Esophagus squamous epithelium (tissue), 5 donors: ENCODE measurements around the gene CEACAM8. TPM values are rescaled to one million over a fixed set of nuclear protein-coding genes. Genes with fewer than 3 reads are reported as not detected.
"Not testable (repeated sequence)": the region's sequence is repeated elsewhere in the genome, so short reads cannot be mapped to it uniquely, and the experiment has no call there.

ENCODE experiments used
- DNase-seq: peaks from one replicate; lab custom pipeline; 2025; lab: John Stamatoyannopoulos, UW
- H3K27ac ChIP-seq, 4 donors: fragments of 200-600 bp; sonication (generic); one replicate each; pipeline ENCODE4 v1.5.1; 2016 to 2019; ENCODE audit warnings: mild to moderate bottlenecking in 1 of 4
- H3K27me3 ChIP-seq, 4 donors: fragments of 200-600 bp; sonication (generic); 1 replicate in 3 of 4; 2 replicates in 1 of 4; pipeline versions ENCODE4 v1.5.1 to v1.6.0; 2017 to 2021; ENCODE audit warnings: antibody characterized with exemption in 1 of 4
- H3K36me3 ChIP-seq, 3 donors: fragments of 200-600 bp; sonication (generic); one replicate each; pipeline ENCODE4 v1.5.1; 2016 to 2019
- H3K4me1 ChIP-seq, 3 donors: fragments of 200-600 bp; sonication (generic); one replicate each; pipeline ENCODE4 v1.5.1; 2017 to 2019
- H3K4me3 ChIP-seq, 4 donors: fragments of 200-600 bp; sonication (generic); 1 replicate in 3 of 4; 2 replicates in 1 of 4; pipeline ENCODE4 v1.5.1; 2016 to 2019; ENCODE audit warnings: mild to moderate bottlenecking in 2 of 4, moderate library complexity in 1 of 4
- H3K9me3 ChIP-seq, 3 donors: fragments of 200-600 bp; sonication (generic); one replicate each; pipeline ENCODE4 v1.5.1; 2016 to 2019
- CTCF ChIP-seq, 6 experiments: fragments of 450-650 bp in 4 of 6; fragments of 200-600 bp in 2 of 6; sonication (generic) in 2 of 6; IDR thresholded peaks; one replicate each; pipeline ENCODE4 v1.5.1; 2016 to 2019; ENCODE audit warnings: antibody characterized with exemption in 6 of 6, mild to moderate bottlenecking in 4 of 6, moderate library complexity in 4 of 6
- POLR2A ChIP-seq, 4 donors: fragments of 450-650 bp; IDR thresholded peaks; one replicate each; pipeline ENCODE4 v1.6.1; 2017; ENCODE audit warnings: antibody characterized with exemption in 4 of 4, mild to moderate bottlenecking in 4 of 4, moderate library complexity in 3 of 4
- WGBS, 2 donors: methylation state at CpG; one replicate each; pipeline ENCODE4 v1.1.5; 2018; 5-methylcytosine and 5-hydroxymethylcytosine counted together
- intact Hi-C: fragments of 100-400 bp; cut with DNase I; formaldehyde crosslinking; loops from one replicate; pipeline ENCODE4 v1.15.0; 2022
- total RNA-seq, 4 donors: library from RNA; depleted of rRNA; stranded (reverse); fragments of >200 nt; gene quantifications; one replicate each; pipeline ENCODE4 v1.1.0, GENCODE V29; 2016
- donor health status: DM: yes; HTN: yes; CAD: no.

CEACAM8 gene
- total RNA-seq, 4 donors from 2014 or later = not detected

GRCh38 chr19:42561512-42561911 lies 33.2 kb downstream of the CEACAM8 start:
- DNase-seq = no peak
- intact Hi-C loops = no loop called here
- no peak overlapping the region for H3K4me3 ChIP-seq
- H3K36me3 ChIP-seq = no peaks in the 10 kb centered on the region
- no peak for TF ChIP-seq CTCF (IDR thresholded peaks at IDR 0.05)
- no peak for TF ChIP-seq POLR2A (IDR thresholded peaks at IDR 0.05)
- WGBS, 2 donors = 86 to 100% methylated on average over 1 of the region's 2 CpGs
- H3K9me3 ChIP-seq = no peaks in the 10 kb centered on the region
- peaks cover 0 to 23% (median 5%) of the 10 kb centered on the region in 3 donors for H3K4me1 ChIP-seq
- no peak overlapping the region for H3K27ac ChIP-seq
- H3K27me3 ChIP-seq = peaks cover 0 to 19% (median 0%) of the 10 kb centered on the region in 4 donors

GRCh38 chr19:42560731-42561130 lies 34.0 kb downstream of the CEACAM8 start:
- Histone ChIP-seq H3K9me3 (no peaks in the 10 kb centered on the region), H3K27me3 (peaks cover 0 to 19% (median 0%) of the 10 kb centered on the region in 4 donors), H3K4me3 (no peak overlapping the region), H3K27ac (no peak overlapping the region), H3K36me3 (no peaks in the 10 kb centered on the region), H3K4me1 (peaks cover 0 to 23% (median 5%) of the 10 kb centered on the region in 3 donors)
- DNase-seq = no peak
- intact Hi-C loops = no loop called here
- TF ChIP-seq CTCF (IDR thresholded peaks at IDR 0.05) = no peak
- 78 to 89% methylated on average over 1 to 4 of the region's 4 CpGs for WGBS, 2 donors

GRCh38 chr19:42558450-42559150 lies 36.1 kb downstream of the CEACAM8 start:
- TF ChIP-seq CTCF (IDR thresholded peaks at IDR 0.05) (no peak), POLR2A (IDR thresholded peaks at IDR 0.05) (no peak)
- H3K4me1 ChIP-seq = peaks cover 0 to 23% (median 5%) of the 10 kb centered on the region in 3 donors
- peaks cover 0 to 19% (median 0%) of the 10 kb centered on the region in 4 donors for H3K27me3 ChIP-seq
- no peak overlapping the region for H3K4me3 ChIP-seq
- no peak for DNase-seq
- no peaks in the 10 kb centered on the region for H3K36me3 ChIP-seq
- H3K27ac ChIP-seq = no peak overlapping the region
- WGBS, 2 donors = 64 to 72% methylated on average over 5 to 7 of the region's 7 CpGs
- no peaks in the 10 kb centered on the region for H3K9me3 ChIP-seq
- intact Hi-C loops = no loop called here

- peaks cover 0 to 15% (median 0%) of the 10 kb centered on the region in 4 donors for H3K27me3 ChIP-seq
- intact Hi-C loops, H3K9me3 ChIP-seq, H3K27ac ChIP-seq, H3K4me3 ChIP-seq, DNase-seq, H3K36me3 ChIP-seq: not testable (repeated sequence)
- WGBS, 2 donors = 53 to 85% methylated on average over 7 to 10 of the region's 10 CpGs
- peaks cover 0 to 23% (median 5%) of the 10 kb centered on the region in 3 donors for H3K4me1 ChIP-seq
These were observed 37.3 kb downstream of the CEACAM8 start for GRCh38 chr19:42557386-42557871.

- peaks cover 0 to 23% (median 5%) of the 10 kb centered on the region in 3 donors for H3K4me1 ChIP-seq
- H3K9me3 ChIP-seq = peaks cover 0 to 5% (median 0%) of the 10 kb centered on the region in 3 donors
- H3K36me3 ChIP-seq = no peaks in the 10 kb centered on the region
- intact Hi-C loops = no loop called here
- TF ChIP-seq POLR2A (IDR thresholded peaks at IDR 0.05) (no peak), CTCF (IDR thresholded peaks at IDR 0.05) (no peak)
- peaks cover 0 to 9% (median 0%) of the 10 kb centered on the region in 4 donors for H3K27me3 ChIP-seq
- no peak overlapping the region for H3K27ac ChIP-seq
- DNase-seq = no peak
- WGBS, 2 donors = 53 to 58% methylated on average over 9 to 10 of the region's 10 CpGs
- H3K4me3 ChIP-seq = no peak overlapping the region
These were observed 38.9 kb downstream of the CEACAM8 start for GRCh38 chr19:42555801-42556200.
